GM19328 (cell line): ENCODE data around the gene PANK3.
"Not testable (repeated sequence)": the region's sequence is repeated elsewhere in the genome, so short reads cannot be mapped to it uniquely, and the experiment has no call there.

ENCODE experiments used
- ATAC-seq: cut with Tn5 transposase; IDR thresholded peaks from one replicate; pipeline ENCODE4 v1.9.1; 2021; ENCODE audit warnings: mild to moderate bottlenecking, moderate library complexity; ENCODE audit not compliant: unreplicated experiment

Gene PANK3

DNA sequence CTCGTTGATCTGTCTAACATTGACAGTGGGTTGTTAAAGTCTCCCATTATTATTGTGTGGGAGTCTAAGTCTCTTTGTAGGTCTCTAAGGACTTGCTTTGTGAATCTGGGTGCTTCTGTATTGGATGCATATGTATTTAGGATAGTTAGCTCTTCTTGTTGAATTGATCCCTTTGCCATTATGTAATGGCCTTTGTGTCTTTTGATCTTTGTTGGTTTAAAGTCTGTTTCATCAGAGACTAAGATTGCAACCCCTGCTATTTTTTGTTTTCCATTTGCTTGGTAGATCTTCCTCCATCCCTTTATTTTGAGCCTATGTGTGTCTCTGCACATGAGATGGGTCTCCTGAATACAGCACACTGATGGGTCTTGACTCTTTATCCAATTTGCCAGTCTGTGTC lies 17.0 kb upstream of the PANK3 start:
- ATAC-seq: not testable (repeated sequence)

DNA sequence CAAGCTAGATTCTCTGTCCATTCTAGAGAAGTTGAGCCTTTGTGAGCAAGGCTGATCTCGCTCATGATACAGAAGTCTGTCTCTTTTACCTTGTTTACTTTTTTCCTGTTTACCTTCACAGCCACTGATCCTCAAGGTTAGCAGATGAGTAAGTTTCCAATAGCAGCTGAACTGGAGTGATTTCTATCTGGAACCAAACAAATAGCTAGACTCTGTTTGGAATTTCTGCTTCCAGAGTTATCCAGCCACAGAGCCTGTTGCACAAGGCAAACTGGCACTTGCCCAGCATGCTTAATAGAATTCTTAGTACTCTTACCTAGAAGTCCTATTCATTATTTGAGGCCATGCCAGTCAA lies 12.8 kb upstream of the PANK3 start:
- ATAC-seq: no peak

DNA sequence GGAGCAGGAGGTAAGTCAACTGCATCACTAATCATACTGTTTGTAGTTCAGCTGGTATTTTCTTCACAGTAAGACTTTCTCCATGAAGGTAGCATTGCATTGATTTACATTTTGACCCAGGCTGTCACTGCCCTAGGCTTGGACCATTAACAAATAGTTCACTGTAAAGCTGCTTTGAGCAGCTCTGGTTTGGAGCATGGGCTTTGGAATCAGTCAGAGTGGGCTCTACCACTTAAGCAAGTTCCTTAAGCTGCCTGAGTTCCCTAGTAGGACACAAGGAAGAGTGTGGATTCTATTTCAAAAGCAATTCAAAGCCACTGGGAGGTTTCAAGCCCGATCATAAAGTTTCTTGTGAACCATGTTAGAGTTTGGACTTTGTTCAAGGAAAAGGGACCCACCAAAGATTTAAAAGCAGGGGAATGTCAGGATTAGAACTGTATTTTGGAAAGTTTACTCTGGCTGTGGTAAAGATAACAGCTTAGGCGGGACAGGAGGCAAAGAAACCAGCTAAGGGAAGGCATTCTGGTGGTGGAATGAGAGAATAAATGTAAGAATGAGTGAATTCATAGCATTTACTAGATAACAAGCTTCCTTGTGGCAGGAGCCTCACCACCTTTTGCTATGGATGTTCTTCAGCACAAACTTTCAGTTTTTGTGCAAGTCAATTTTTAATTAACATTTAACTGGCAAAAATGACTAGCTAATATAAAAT lies 12.3 kb upstream of the PANK3 start:
- ATAC-seq: no peak

DNA sequence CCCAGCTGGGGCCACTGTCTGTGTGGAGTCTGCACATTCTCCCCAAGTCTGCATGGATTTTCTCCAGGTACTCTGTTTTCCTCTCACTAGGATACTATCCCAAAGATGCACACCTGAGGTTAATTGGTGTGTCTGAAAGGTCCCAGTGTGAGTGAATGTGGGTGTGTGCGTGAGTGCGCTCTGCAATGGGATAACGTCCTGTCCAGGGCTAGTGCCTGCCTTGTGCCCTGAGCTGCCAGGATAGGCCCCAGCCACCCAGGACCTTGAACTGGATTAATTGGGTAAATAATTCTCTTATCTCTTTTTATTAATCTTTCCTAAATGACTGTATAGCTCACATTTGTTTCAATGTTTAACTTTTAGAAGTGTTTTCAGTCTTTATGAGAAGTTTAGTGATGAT lies 11.5 kb upstream of the PANK3 start:
- no peak for ATAC-seq

DNA sequence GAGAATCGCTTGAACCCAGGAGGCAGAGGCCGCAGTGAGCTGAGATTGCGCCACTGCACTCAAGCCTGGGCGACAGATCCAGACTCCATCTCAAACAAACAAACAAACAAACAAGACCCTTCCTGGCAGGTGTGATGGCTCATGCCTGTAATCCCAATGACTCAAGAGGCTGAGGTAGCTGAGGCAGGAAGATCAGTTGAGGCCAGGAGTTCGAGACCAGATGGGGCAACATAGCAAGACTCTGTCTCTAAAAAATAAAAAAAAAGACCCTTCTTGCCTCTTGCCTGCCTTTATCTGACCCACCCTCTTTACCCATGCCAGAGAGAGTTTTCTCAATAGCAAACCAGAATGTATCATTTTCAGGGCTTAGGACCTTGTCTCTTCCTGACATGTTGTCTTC lies 8.8 kb upstream of the PANK3 start:
- no peak for ATAC-seq

DNA sequence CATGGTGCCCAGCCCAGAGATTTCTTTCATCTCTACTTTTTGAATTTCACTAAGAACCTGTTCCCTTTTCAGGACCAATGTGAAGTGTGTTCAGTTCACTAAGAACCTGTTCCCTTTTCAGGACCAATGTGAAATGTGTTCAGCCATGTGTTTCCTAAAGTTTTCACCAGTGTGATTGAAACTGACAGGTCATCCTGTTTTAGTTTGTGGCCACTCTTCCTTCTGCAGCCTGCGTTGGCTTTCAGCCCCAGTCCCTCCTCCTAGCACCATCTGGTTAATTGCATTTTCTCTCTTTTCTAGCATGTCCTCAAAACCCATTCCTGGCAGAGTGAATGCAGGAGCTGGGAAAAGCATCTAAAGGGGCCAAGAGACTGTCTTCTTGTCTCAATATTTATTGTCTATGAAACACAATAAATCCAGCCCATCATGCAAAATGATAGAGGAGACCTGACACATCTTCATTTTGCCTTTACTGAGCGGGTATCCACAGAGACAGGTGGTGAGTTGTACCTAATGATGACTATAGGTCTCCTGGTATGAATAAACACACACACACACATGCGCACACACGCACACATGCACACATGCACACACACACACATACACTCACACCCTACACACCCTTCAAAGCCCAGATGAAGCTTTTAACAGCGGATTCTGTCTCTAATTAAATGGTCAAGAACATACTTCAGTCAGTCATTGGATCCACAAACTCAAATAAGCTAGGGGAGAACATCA lies 6.1 kb upstream of the PANK3 start:
- ATAC-seq: no peak

DNA sequence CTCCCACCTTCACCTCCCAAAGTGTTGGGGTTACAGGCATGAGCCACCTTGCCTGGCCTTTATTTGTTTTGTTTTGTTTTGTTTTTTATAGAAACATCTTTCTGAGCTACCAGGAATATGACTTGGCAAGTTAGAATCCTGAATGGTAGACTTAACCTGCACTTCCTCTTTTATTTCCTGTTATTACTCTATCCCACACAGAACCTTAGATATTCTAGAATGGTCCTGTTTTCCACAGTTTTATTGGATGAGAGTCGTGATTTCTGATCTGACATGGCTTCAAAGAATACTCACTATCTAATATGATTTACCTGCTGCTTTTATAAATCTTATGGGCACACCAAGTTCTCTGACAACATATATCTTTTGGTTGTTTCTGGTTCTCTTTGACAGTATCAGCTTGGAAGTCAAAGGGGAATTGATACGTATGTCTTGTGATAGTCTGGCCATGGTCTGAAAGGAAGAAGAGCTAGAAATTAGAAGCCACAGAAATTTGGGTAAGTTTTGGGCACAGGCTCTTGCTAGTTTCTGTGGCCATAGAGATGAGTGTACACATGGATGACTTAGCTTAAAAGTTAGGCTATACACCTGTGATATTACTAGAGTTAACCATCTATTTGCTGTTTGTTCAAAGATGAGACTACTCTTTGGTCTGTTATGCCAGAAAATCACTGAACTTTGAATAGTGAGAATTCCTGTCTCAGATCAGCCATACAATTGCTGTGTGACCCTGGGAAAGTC lies 4.7 kb upstream of the PANK3 start:
- no peak for ATAC-seq

DNA sequence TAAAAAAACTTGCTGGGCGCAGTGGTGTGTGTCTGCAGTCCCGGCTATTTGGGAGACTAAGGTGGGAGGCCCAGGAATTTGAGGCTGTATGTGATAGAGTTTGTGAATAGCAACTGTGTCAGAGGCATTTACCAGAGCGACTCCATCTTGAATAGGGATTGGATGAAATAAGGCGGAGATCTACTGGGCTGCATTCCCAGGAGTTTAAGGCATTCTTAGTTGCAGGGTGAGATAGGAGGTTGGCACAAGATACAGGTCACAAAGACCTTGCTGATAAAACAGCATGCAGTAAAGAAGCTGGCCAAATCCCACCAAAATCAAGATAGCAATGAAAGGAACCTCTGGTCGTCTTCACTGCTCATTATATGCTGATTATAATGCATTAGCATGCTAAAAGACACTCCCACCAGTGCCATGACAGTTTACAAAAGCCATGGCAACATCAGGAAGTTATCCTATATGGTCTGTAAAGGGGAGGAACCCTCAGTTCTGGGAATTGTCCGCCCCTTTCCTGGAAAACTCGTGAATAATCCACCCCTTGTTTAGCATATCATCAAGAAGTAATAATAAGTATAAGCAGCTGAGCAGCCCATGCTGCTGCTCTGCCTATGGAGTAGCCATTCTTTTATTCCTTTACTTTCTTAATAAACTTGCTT lies 1.8 kb upstream of the PANK3 start:
- not testable (repeated sequence) for ATAC-seq

DNA sequence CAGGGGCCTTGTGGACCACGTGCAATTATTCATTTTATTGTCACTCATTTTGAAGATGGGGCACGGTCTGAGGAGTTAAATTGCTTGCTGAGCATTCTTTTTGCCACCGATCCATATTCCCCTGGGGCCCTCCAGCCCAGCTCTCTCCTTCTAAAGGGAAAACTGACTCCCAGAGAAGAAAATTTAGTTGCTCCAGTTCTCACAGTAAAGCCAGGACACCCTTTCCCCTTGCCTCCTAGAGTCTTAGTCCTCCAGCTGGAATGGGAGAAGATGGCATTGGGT lies 1.0 kb upstream of the PANK3 start:
- ATAC-seq: no peak

DNA sequence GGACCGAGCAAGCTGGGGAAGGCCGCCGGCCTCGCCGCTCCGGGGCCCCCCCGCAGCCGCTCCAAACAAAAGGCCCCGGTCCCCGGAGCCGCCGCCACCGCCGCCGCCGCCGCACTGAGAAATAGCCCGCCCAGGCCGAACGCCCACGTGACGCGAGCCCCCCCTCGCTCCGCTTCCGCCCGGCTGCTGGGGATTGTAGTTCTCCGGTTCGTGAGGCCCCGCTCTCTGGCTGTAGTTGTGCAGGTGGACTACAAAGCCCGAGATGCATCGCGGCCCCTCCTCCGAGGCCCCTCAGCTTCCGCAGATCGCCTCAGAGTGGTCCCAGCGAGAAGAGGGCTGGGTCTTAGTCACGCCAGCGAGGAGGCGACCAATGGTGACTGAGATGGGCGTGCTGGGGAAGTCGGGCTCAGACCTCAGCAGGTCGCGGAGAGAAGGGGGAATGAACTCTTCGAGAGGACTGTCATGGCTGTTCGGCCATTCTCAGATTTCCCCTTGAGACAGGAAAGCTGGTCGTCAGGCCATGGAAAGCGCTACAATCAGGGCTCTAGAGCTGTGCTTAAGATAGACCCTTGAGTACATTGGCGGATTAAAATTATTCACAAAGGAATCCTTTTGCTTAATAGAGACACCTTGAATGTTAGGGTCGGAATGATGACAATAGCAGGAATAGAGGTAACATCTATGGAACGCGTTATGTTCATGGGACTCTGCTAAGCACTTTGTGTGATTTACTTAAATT lies 489 bp upstream of the PANK3 start:
- ATAC-seq: peak; percentile 91

DNA sequence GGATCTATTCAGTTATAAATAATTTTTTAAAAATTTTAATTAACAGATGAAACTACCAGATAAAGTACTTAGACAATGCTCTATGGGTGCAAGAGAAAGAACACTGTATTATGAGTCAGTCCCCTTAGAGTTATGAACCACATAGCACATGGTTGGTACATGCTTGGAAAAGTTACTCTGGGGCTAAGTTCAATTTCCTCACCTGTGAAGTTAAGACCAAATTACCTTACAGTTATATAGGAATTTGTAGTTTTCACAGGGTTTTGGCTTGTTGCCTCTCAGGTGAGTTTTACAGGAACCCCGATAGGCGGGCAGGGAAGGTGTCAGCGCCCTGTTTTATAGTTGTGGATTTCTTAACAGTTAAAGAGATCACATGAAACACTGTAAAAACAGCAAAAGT lies 1.2 kb downstream of the PANK3 start:
- no peak for ATAC-seq

DNA sequence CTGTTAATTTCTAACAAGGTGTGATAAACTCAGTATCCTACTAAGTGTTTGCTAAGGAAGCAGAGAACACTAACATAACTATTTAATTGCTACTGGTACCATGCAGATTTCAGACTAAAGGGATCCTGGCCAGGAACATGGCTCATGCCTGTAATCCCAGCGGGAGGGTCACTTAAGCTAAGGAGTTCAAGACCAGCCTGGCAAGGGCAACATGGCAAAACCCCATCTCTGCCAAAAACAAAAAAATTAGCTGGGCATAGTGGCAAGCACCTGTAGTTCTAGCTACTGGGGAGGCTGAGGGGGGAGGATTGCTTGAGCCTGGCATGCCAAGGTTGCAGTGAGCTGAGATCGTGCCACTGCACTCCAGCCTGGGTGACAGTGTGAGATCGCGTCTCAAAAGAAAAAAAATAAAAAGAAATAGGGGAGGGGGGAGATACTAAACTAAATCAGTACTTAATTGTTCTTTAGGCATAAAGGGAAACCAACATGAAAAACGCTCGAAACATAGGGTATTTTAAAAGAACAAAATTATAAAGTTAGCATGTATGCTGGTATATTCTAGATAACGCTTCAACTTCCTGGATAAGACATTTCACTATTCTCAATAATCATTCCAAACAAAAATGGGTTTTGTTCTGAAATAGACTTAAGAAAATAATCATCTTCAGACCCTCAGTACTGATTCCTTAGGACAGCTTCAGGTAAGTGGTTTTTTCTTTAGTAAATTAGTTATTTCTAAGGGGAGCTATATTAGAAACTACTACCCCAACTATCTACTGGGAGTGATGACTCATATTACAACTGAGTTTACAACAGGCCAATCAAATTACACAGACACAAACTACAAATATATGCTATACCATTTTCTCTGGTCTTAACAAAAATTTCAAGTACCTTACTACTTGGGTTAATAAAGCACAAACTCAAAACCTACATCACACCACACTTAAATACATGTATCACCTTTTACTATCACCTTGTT lies 3.5 kb downstream of the PANK3 start:
- no peak for ATAC-seq

DNA sequence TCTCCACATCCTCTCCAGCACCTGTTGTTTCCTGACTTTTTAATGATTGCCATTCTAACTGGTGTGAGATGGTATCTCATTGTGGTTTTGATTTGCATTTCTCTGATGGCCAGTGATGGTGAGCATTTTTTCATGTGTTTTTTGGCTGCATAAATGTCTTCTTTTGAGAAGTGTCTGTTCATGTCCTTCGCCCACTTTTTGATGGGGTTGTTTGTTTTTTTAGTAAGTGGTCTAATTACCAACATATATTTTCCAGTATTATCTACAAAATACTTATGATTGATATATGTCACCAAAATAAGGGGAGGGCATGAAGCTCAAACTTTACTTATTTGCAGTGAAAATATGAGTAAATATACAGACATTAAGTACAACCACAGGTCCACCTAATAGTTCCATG lies 5.0 kb downstream of the PANK3 start:
- ATAC-seq: not testable (repeated sequence)

DNA sequence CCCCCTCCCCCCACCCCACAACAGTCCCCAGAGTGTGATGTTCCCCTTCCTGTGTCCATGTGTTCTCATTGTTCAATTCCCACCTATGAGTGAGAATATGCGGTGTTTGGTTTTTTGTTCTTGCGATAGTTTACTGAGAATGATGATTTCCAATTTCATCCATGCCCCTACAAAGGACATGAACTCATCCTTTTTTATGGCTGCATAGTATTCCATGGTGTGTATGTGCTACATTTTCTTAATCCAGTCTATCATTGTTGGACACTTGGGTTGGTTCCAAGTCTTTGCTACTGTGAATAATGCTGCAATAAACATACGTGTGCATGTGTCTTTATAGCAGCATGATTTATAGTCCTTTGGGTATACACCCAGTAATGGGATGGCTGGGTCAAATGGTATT lies 5.5 kb downstream of the PANK3 start:
- ATAC-seq: not testable (repeated sequence)

DNA sequence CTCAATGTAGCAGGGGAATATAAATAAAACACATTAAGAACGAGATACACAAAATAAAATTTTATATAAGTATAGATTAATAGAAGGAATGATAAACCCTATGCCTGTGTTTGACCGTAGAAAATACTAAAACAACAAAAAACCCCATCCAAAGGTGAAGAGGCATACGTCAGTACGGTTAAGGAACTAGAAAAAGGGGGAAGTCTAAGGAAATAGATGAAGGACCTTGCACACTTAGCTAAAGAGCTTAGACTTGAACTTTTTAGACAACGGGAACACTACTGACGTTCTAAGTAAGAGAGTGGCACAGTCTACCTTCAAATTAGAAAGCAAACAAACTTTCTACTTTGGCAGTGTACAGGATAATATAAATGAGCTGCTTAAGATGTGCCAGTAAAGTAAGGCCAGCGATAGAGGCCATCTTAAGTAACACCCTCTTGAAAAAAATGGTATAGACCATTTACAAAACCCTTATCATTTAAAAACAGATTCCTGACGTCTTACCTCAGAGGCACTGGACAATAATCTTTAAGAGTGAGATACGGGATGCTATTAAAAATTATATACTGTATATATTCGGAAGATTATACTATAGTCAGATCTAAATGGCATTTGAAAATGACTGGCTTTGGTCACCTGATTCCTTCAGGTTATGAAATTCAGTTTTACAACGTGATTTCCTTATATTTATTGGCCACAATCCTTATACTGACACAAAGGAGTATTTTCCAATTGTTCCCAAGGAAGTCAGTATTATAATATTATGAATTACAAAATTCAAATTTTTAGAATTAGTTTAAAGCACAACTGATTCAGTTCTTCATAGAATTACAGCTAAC lies 8.5 kb downstream of the PANK3 start:
- ATAC-seq: no peak

DNA sequence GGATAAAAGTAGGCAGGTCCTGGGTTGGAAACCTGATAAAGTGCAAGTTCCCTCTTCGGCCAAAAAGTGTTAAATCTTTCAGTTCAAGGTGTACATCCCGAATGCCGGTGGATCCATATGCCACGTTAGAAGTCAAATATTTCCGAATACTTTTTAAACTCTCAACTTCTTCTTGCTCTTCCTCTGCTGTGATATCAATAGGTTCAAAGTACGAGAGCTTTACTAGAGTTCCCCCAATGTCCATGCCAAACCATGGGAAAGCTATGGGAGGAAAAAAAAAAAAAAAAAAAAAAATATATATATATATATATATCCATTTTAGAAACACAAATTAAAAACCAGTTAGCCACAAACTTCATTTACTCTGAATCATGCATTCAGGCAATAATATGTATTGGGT lies 10.4 kb downstream of the PANK3 start:
- ATAC-seq: no peak

DNA sequence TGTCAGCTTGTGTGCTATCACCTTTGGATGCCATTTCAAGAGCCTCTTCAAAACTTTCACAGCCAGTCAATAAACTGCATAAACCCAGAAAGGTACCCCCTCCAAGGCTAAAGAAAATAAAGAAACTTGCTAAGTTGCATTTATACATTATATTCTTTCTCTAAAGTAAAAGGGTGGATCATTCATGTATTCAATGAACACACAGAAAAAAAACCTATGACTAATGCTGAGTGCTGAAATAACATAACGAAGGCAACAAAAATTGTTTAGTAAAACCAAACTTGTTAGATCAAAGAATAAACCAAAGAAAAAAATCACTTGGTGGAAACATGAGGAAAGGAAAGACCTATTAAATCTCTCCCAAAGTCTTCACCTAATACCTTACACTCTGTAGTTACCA lies 15.2 kb downstream of the PANK3 start:
- no peak for ATAC-seq

DNA sequence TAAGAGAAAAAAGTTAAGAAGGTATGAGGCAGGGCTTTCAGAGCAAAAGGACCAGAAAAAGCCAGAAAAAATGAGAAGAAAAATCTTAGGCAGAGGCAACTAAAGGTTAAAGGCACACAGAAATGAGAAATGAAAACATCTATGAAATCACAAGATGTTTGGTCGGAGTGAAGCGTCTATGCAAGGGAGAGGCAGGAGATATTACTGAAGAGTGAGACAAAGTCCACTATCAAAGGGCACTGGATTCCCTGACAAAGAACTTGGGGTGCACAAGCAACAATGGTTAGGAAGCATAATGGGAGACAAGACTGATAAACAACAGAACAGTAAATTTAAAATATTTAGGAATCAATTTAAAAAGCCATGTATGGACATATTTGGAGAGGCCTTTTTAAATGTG lies 16.9 kb downstream of the PANK3 start:
- no peak for ATAC-seq

DNA sequence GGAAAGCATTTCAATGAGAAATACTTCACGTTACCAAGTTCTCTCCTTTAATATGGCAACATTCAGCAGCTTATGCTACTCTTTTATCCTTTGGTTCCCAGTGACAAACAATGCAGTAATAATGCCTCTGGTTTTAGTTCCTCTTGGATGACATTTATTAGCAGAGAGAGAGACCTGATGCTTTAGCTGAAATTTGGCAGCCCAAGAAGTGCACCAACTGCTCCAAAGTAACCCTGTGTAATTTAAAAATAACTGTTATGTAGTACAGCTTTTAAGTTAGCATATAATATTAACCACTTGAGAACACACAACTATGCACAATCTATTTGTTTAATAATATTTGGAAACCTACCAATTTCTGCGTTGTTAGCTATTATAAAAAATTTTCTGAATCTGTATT lies 21.8 kb downstream of the PANK3 start:
- no peak for ATAC-seq
